GM18505 (cell line): ENCODE measurements around the gene TMEM94.
A peak's percentile ranks its signal among the peaks of the same experiment; 100 is the strongest.

Experiments used
- ATAC-seq: cut with Tn5 transposase; IDR thresholded peaks from one replicate; pipeline ENCODE4 v1.9.1; 2021; ENCODE audit not compliant: unreplicated experiment
- POLR2A ChIP-seq: IDR thresholded peaks from 4 replicates; pipeline ENCODE4 v1.6.1; 2011; ENCODE audit warnings: borderline replicate concordance; ENCODE audit not compliant: insufficient read depth, insufficient read length; ENCODE audit errors: extremely low read depth

Gene TMEM94

DNA sequence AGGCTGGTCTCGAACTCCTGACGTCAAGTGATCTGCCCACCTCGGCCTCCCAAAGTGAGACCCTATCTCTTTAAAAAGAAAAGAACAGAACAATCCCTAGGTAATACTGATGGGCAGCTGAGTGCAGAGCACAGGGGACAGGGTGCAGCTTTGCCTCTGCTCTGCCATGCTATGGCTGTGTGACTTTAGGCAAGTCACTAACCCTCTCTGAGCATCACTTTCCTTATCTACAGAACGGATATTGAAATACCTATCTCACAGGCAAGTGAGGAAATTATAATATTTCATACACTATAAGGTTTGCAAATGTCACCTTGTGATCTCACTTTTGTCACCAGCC is 54.8 kb downstream of the TMEM94 start:
- no peak for ATAC-seq
- TF ChIP-seq POLR2A, result no peak

GRCh38 chr17:75511610-75512575 is 55.5 kb downstream of the TMEM94 start:
- no peak for TF ChIP-seq POLR2A
- no peak for ATAC-seq

DNA sequence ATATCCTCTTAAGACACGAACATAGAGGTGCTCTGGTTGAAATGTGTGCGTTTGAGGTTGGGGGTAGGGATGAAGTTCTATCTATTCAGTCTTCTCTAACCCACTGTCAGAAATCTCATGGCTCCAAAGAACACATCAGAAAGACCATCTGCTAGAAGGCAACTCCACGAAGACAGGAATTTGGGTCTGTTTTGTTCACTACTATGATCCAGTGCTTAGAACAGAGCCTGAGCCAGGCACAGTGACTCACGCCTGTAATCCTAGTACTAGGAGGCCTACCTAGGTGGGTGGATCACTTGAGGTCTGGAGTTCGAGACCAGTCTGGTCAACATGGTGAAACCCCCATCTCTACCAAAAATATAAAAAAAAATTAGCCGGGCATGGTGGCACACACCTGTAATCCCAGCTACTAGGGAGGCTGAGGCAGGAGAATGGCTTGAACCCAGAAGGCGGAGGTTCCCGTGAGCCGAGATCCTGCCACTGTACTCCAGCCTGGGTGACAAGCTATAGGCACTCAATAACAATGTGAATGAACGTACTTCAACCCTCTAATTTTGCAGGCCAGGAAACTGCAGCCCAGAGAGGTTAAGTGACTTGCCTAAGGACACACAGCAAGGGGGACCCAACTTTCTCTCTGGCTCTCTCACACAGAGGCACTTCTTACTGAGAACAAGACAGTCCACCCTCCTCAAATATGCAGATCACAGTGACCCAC is 56.6 kb downstream of the TMEM94 start:
- ATAC-seq, result no peak
- TF ChIP-seq POLR2A, result no peak

DNA sequence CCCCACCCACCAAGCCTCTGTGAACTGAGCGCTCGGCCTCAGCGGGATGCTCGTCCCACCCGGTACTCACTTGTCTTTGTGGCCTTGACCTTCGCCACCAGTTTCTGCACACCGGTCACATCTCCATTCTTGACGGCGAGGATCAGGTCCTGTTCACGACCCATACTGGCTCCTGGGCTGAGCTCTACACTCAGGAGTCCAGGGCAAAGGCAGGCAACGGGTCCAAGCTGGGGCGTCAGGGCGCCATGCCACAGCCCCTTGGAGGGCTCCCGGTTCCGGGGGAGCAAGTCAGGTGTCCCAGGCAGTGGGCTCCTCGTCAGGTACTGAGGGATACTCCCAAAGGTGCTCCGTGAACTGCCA is 57.2 kb downstream of the TMEM94 start:
- TF ChIP-seq POLR2A, result no peak
- ATAC-seq, result no peak

DNA sequence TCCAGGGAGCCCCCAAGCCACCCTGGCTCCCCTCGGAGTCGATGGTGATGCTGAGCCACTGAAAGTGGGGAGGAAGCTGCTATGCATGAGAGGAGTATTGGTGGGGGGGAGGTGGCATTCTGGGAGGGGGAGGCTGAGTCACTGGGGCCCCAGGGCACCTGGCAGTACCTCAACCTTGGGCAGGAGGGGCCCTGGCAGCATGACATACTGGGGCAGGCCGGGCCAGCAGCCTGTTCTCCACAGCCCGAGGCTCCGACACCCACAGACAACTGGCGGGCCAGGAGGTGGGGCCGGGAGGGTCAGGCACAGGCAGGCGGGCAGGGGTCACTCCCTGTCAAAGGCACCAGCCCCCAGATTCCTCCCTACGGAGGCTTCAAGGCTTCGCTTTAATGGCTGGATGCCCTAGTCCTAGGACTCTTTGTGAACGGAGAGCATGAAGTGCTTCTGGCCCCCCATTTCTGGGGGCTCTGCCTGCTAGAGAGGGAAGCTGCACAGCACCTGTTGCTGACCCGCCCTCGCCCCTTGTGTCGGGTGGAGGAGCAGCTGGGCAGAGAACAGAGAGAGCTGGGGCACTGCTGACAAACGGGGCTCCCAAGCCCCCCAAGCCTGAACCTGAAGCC is 58.0 kb downstream of the TMEM94 start:
- ATAC-seq, result no peak
- TF ChIP-seq POLR2A, result no peak

DNA sequence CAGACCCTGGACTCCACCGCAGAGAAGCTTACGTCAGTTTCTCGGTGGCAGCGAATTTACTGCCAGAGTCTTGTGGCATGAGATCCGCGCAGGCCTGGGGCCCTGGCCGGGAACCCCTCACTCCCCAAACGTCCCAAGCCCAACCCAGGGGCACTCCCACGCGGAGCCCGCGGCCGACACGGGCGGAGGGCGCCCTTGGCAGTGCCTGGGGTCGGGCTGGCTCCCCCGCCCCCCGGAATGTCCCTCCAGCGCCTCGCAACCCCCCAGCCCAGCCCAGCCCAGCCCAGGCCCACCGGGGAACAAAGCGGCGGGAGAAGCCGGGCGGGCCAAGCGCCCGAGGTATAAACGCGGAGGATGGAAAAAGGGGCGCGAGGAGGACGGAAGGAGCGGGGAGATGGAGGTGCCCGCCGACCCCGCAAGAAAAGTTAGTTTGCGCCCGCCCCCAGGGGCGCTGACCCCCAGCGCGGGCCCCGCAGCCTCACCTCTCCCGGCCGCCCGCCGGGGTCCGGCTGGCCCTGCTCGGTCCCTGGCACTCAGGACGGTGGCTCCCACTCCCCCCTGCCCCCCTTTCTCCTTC is 58.6 kb downstream of the TMEM94 start:
- ATAC-seq, result no peak
- TF ChIP-seq POLR2A, result no peak

DNA sequence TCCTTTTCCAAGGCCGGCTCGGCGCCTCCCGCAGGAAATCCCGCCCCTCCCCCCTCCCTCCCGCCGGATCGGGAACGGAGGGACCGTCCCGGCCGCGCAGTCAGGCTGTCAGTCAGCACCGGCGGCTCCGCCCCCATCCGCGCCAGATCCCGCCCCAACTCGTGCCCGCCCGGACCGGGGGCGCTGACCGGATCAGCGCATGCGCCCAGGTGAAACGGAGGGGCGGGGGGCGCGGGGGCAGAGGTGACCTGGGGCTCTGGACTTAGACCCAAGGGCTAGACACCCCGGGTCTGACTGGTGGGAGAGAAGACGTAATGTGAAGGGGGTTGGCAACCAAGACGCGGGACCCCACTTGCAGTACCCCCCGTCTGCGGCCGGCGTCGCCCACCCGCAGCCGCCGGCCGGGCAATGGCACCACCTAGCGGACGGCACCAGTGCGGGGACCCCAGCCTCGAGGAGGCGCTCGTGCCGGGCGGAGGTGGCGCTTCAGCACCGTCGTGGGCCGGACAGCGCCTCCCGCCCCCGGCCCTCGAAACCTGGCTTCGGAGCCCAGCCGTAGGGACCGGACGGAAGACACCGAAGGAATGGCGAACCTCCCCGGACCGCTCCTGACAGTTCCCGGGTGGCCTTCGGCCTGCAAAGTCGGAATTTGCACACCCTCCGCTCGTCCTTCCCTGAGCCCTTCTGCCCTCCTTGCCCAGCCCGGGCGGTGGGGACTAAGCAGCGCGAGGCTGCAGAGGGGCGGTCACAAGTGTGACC is 59.2 kb downstream of the TMEM94 start, which contains the start of gene CASKIN2:
Gene CASKIN2 (minus strand): TSS at position 42 of the 759 bp plus-strand sequence. CDS start 1,733 bp downstream, outside the sequence.
- TF ChIP-seq POLR2A, result no peak
- peak; percentile 47 for ATAC-seq

DNA sequence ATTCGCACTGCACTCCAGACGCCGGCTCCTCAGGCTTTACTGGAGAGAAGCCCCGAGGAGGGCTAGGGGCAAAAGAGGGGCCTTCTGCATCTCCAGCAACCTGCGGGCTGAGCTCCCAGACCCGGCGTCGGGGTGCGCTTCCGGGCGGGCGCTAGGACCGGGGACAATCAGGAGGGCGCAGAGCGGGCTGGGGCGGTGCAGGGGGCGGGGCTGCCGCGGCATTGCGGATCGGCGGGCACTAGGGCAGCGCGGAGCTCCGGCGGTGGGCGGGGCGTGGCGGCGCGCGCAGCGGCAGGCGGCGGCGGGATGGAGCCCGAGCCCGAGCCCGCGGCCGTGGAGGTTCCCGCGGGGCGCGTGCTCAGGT is 59.8 kb downstream of the TMEM94 start, which contains the start of gene TSEN54:
Gene TSEN54 (plus strand): TSS at position 274 of the 364 bp plus-strand sequence. CDS start 33 bp downstream, at position 307.
- ATAC-seq, result peak; percentile 69
- no peak for TF ChIP-seq POLR2A

GRCh38 chr17:75516619-75517296 is 60.3 kb downstream of the TMEM94 start:
- ATAC-seq, result peak; percentile 18

GRCh38 chr17:75517297-75517865 is 60.9 kb downstream of the TMEM94 start:
- TF ChIP-seq POLR2A, result no peak
- no peak for ATAC-seq

More at GRCh38 chr17:75516619-75517296, 60.3 kb downstream of the TMEM94 start:
- TF ChIP-seq POLR2A, result no peak

GRCh38 chr17:75518201-75518600 is 61.8 kb downstream of the TMEM94 start:
- no peak for TF ChIP-seq POLR2A
- ATAC-seq, result no peak
